ENCODE measurements around the gene CD248.

- TF ChIP-seq CTCF (IDR thresholded peaks at IDR 0.05) (no peak), EZH2 (IDR thresholded peaks at IDR 0.05; ENCODE audit: borderline replicate concordance, insufficient read depth, low read depth, low read length, poor library complexity, severe bottlenecking) (no peak)
Observed at GRCh38 chr11:66324664-66325063, 7.8 kb upstream of the CD248 start.
